HepG2 (cell line): ENCODE results near the gene MNT. TPM values are rescaled to one million over a fixed set of nuclear protein-coding genes. Genes with fewer than 3 reads are reported as not detected.

ENCODE experiments used
- ATAC-seq: fragments of 200-7000 bp; cut with Tn5 transposase; 3 replicates; pipeline ENCODE4 v1.9.1; 2020; ENCODE audit warnings: mild to moderate bottlenecking, moderate library complexity
- BruUV-seq: library from RNA; stranded (reverse); fragments of 400-500 nt; replicated peaks from 2 replicates; lab custom pipeline; 2021; lab: Mats Ljungman, UMichigan
- CTCF ChIA-PET: fragments of 300-600 bp; formaldehyde crosslinking; extraction: SDS; loops from one replicate; lab custom pipeline; 2021; ENCODE audit warnings: low total read pairs, inconsistent platforms, low intra/inter-chr PET ratio; lab: Yijun Ruan, JAX
- POLR2A ChIA-PET: fragments of 350-600 bp; sonication (Branson Sonifier 250); formaldehyde crosslinking; loops from one replicate; lab custom pipeline; 2020; ENCODE audit warnings: antibody characterized with exemption, inconsistent platforms; lab: Yijun Ruan, JAX
- DNase-seq: peaks from one replicate; pipeline ENCODE4 v3.0.0-alpha.2; 2015; ENCODE audit warnings: low spot score
- FAIRE-seq: peaks from 3 replicates; lab custom pipeline; 2011; peaks lifted over from hg19 to GRCh38; lab: Jason Lieb, UNC
- H2AFZ ChIP-seq: one replicate; pipeline ENCODE4 v1.6.1; 2011; ENCODE audit warnings: low read length, inconsistent platforms
- H3K27ac ChIP-seq: fragments of 300-600 bp; 3 replicates; pipeline ENCODE4 v1.8.0; 2011; ENCODE audit warnings: mixed run types, mild to moderate bottlenecking, mixed read lengths, low read length, inconsistent platforms; ENCODE audit not compliant: insufficient read depth; ENCODE audit errors: extremely low read length
- H3K27me3 ChIP-seq, 2 experiments: fragments of 200-600 bp in 1 of 2; 2 replicates in 1 of 2; 3 replicates in 1 of 2; pipeline versions ENCODE4 v1.6.0 to v1.8.0; 2011; ENCODE audit warnings: low read length in 2 of 2, mild to moderate bottlenecking in 2 of 2, moderate library complexity in 2 of 2, inconsistent platforms in 1 of 2; ENCODE audit not compliant: insufficient read depth in 2 of 2, control insufficient read depth in 1 of 2
- H3K36me3 ChIP-seq, 2 experiments: fragments of 200-600 bp in 1 of 2; replicated peaks in 1 of 2; 2 replicates in 1 of 2; 3 replicates in 1 of 2; pipeline versions ENCODE4 v1.5.1 to v1.8.0; 2011; ENCODE audit warnings: low read length in 2 of 2, inconsistent platforms in 1 of 2; ENCODE audit not compliant: insufficient read depth in 2 of 2, control insufficient read depth in 1 of 2
- H3K4me1 ChIP-seq: 2 replicates; pipeline ENCODE4 v1.5.1; 2012; ENCODE audit warnings: low read length, inconsistent platforms; ENCODE audit not compliant: insufficient read depth
- H3K4me2 ChIP-seq: 2 replicates; pipeline ENCODE4 v1.6.0; 2011; ENCODE audit warnings: low read depth, low read length, inconsistent platforms
- H3K4me3 ChIP-seq, 3 experiments: fragments of 200-600 bp in 1 of 3; sonication (generic), shearing (Covaris generic) in 1 of 3; replicated peaks in 1 of 3; 2 replicates each; pipeline ENCODE4 v1.5.1; 2011 to 2016; ENCODE audit warnings: low read length in 3 of 3, inconsistent platforms in 2 of 3, low read depth in 2 of 3, mild to moderate bottlenecking in 2 of 3, control low read depth in 1 of 3, mixed read lengths in 1 of 3; ENCODE audit not compliant: insufficient read depth in 1 of 3
- H3K79me2 ChIP-seq: one replicate; pipeline ENCODE4 v1.6.1; 2011; ENCODE audit warnings: low read length, inconsistent platforms; ENCODE audit not compliant: insufficient read depth
- H3K9ac ChIP-seq: 2 replicates; pipeline ENCODE4 v1.6.0; 2011; ENCODE audit warnings: mild to moderate bottlenecking, low read depth, low read length, inconsistent platforms; ENCODE audit not compliant: insufficient read depth
- H3K9me3 ChIP-seq: 2 replicates; pipeline ENCODE4 v1.5.1; 2012; ENCODE audit warnings: mild to moderate bottlenecking, low read length
- H4K20me1 ChIP-seq: 2 replicates; pipeline ENCODE4 v1.6.0; 2011; ENCODE audit warnings: inconsistent platforms, mild to moderate bottlenecking, low read length, moderate library complexity; ENCODE audit not compliant: insufficient read depth
- ATF5 ChIP-seq: sonication (generic); formaldehyde crosslinking; IDR thresholded peaks from 2 replicates; pipeline ENCODE4 v1.4.0; 2020; ENCODE audit warnings: mild to moderate bottlenecking, low read depth, missing genetic modification reagents
- ELF3 ChIP-seq: IDR thresholded peaks from 2 replicates; pipeline ENCODE4 v1.6.1; 2016; ENCODE audit warnings: missing genetic modification reagents, missing compliant biosample characterization
- HNRNPLL ChIP-seq: fragments of 200-400 bp; formaldehyde crosslinking; IDR thresholded peaks from 2 replicates; pipeline ENCODE4 v1.6.1; 2017; ENCODE audit warnings: mild to moderate bottlenecking, low read depth, low read length; ENCODE audit not compliant: poor library complexity, severe bottlenecking
- MAX ChIP-seq: IDR thresholded peaks from 2 replicates; pipeline ENCODE4 v1.6.1; 2012; ENCODE audit warnings: inconsistent platforms
- MBD4 ChIP-seq: IDR thresholded peaks from 2 replicates; pipeline ENCODE4 v1.6.1; 2012; ENCODE audit warnings: low read length, inconsistent platforms, borderline replicate concordance
- NBN ChIP-seq: fragments of 450-650 bp; conservative IDR thresholded peaks from 2 replicates; pipeline ENCODE4 v1.6.1; 2017
- PHF21A ChIP-seq: sonication (generic); formaldehyde crosslinking; IDR thresholded peaks from 2 replicates; pipeline ENCODE4 v1.5.0; 2020; ENCODE audit warnings: mild to moderate bottlenecking, missing genetic modification reagents
- RBM22 ChIP-seq: fragments of 200-400 bp; formaldehyde crosslinking; optimal IDR thresholded peaks from 2 replicates; pipeline ENCODE3; 2017; ENCODE audit warnings: mild to moderate bottlenecking, low read length, moderate library complexity
- RXRA ChIP-seq: sonication (generic); formaldehyde crosslinking; IDR thresholded peaks from 2 replicates; pipeline ENCODE4 v1.5.1; 2020; ENCODE audit warnings: missing genetic modification reagents
- SALL1 ChIP-seq: sonication (generic); formaldehyde crosslinking; IDR thresholded peaks from 2 replicates; pipeline ENCODE4 v1.8.0; 2022; ENCODE audit warnings: mild to moderate bottlenecking, missing genetic modification reagents
- SMAD1 ChIP-seq: sonication (generic); formaldehyde crosslinking; IDR thresholded peaks from 2 replicates; pipeline ENCODE4 v1.4.0; 2020; ENCODE audit warnings: missing genetic modification reagents, low read depth, mild to moderate bottlenecking, borderline replicate concordance
- SNAPC2 ChIP-seq: sonication (generic); formaldehyde crosslinking; IDR thresholded peaks from 2 replicates; pipeline ENCODE4 v1.8.1; 2022; ENCODE audit warnings: mild to moderate bottlenecking, missing genetic modification reagents
- SP1 ChIP-seq, 2 experiments: fragments of 450-650 bp in 1 of 2; sonication (generic) in 1 of 2; formaldehyde crosslinking in 1 of 2; IDR thresholded peaks; 2 replicates each; pipeline versions ENCODE4 v1.4.0 to v1.6.1; 2016 to 2020; ENCODE audit warnings: missing genetic modification reagents in 1 of 2
- ZFP82 ChIP-seq: sonication (generic); formaldehyde crosslinking; IDR thresholded peaks from 2 replicates; pipeline ENCODE4 v1.5.1; 2020; ENCODE audit warnings: mild to moderate bottlenecking, missing genetic modification reagents, borderline replicate concordance
- ZNF124 ChIP-seq: sonication (generic); formaldehyde crosslinking; IDR thresholded peaks from 2 replicates; pipeline ENCODE4 v1.4.0; 2020; ENCODE audit warnings: missing genetic modification reagents
- ZNF230 ChIP-seq: sonication (generic); formaldehyde crosslinking; IDR thresholded peaks from 2 replicates; pipeline ENCODE4 v1.4.0; 2020; ENCODE audit warnings: mild to moderate bottlenecking, missing genetic modification reagents
- ZNF350 ChIP-seq: sonication (generic); formaldehyde crosslinking; IDR thresholded peaks from 2 replicates; pipeline ENCODE4 v1.4.0; 2020; ENCODE audit warnings: mild to moderate bottlenecking, low read depth, missing genetic modification reagents, borderline replicate concordance
- ZNF430 ChIP-seq: sonication (generic); formaldehyde crosslinking; IDR thresholded peaks from 2 replicates; pipeline ENCODE4 v1.9.0; 2021; ENCODE audit warnings: mild to moderate bottlenecking, missing genetic modification reagents
- ZNF746 ChIP-seq: sonication (generic); formaldehyde crosslinking; IDR thresholded peaks from 2 replicates; pipeline ENCODE4 v1.8.0; 2022; ENCODE audit warnings: mild to moderate bottlenecking, missing genetic modification reagents
- ZNF770 ChIP-seq: sonication (generic); formaldehyde crosslinking; IDR thresholded peaks from 2 replicates; pipeline ENCODE4 v1.5.0; 2020; ENCODE audit warnings: mild to moderate bottlenecking, missing genetic modification reagents
- WGBS: methylation state at CpG from one replicate; pipeline ENCODE4 v1.1.6; 2017; ENCODE audit warnings: low lambda C conversion rate; 5-methylcytosine and 5-hydroxymethylcytosine counted together
- in situ Hi-C: cut with HindIII; loops from 2 replicates; pipeline ENCODE4 v1.10.0; 2017; ENCODE audit warnings: low pct_unique_long_range_greater_than_20kb; ENCODE audit not compliant: extremely low pct_ligation_motif_present
- intact Hi-C: fragments of 100-400 bp; cut with micrococcal nuclease; formaldehyde crosslinking; loops from one replicate; pipeline ENCODE4 v1.10.0; 2022; ENCODE audit not compliant: unreplicated experiment
- polyA plus RNA-seq, 8 experiments: library from polyadenylated mRNA; depleted of rRNA in 3 of 8; stranded (reverse) in 7 of 8; unstranded in 1 of 8; fragments of >200 nt; fragmentation: Illumina TruSeq in 4 of 8; extraction: Trizol in 4 of 8; gene quantifications; 2 replicates each; pipeline versions ENCODE4 v1.2.1 to v1.2.3, GENCODE V29; 2011 to 2016; ENCODE audit warnings: low read depth in 4 of 8, missing spikeins in 1 of 8, mixed read lengths in 1 of 8; ENCODE audit not compliant: insufficient read depth in 1 of 8
- total RNA-seq, 5 experiments: library from RNA; depleted of rRNA; stranded (reverse); fragments of >200 nt; fragmentation: Illumina TruSeq; extraction: Trizol; gene quantifications; 2 replicates each; pipeline ENCODE4 v1.2.3, GENCODE V29; 2016; ENCODE audit warnings: low read depth in 1 of 5

Gene MNT
- total and polyA plus RNA-seq, 2 of the 13 experiments (the other 11 are each of a cell fraction or from before 2014, with no cell fraction given): 2.1 to 3.5 TPM

- TF ChIP-seq SP1 (IDR thresholded peaks at IDR 0.05) (no peak), SP1 (CRISPR knock-in tag; IDR thresholded peaks at IDR 0.05) (no peak), HNRNPLL (no peak), ZNF124 (CRISPR knock-in tag) (no peak), ATF5 (CRISPR knock-in tag) (no peak), ZNF350 (CRISPR knock-in tag) (no peak), MAX (peak; percentile 33; the same call in 1 of the 2 replicates), SNAPC2 (CRISPR knock-in tag) (no peak)
Observed at GRCh38 chr17:2398655-2399571, 1.9 kb downstream of the MNT start (continued).

- Histone ChIP-seq H3K27ac (peak overlapping the region; percentile 100), H2AFZ (no peak overlapping the region), H3K9ac (peak overlapping the region; percentile 87), H3K79me2 (peaks cover 31% of the 10 kb centered on the region), H3K4me2 (peak overlapping the region; percentile 98), H4K20me1 (peaks cover 27% of the 10 kb centered on the region), H3K4me3 (peak overlapping the region; percentile 59 to 87 (median 81)), H3K27me3 (no peaks in the 10 kb centered on the region; a peak in 2 of 5 replicates), H3K9me3 (no peaks in the 10 kb centered on the region), H3K4me1 (peaks cover 47% of the 10 kb centered on the region), H3K36me3 (no peaks in the 10 kb centered on the region)
- BruUV-seq: no TSS peak
- ChIA-PET CTCF (interaction anchor here (0.6 kb wide), 1 partner anchor 533 kb away, joined by 3 read pairs; no protein-coding TSS in a partner anchor), POLR2A (interaction anchor here (1.6 to 3.0 kb wide), 6 partner anchors 13 to 403 kb away, joined by 4 to 19 read pairs (median 6); partner anchors contain the start of genes METTL16 and TSR1)
- DNase-seq (no peak), FAIRE-seq (no peak), ATAC-seq (no peak)
- 8% methylated on average over 7 of the region's 10 CpGs for WGBS
- in situ Hi-C loops: no loop called here
- intact Hi-C loops: no loop called here
- TF ChIP-seq SMAD1 (CRISPR knock-in tag) (0 out of 2 replicates have a peak, but pooled peaks have one; percentile 13), ELF3 (CRISPR knock-in tag) (no peak), ZNF770 (no peak), SALL1 (CRISPR knock-in tag) (0 out of 2 replicates have a peak, but pooled peaks have one; percentile 34), RBM22 (peak; percentile 16), RXRA (0 out of 2 replicates have a peak, but pooled peaks have one; percentile 2), ZFP82 (CRISPR knock-in tag) (no peak), PHF21A (CRISPR knock-in tag) (no peak; the same call in 1 of the 2 replicates), ZNF430 (CRISPR knock-in tag) (no peak), ZNF746 (CRISPR knock-in tag) (no peak), ZNF230 (CRISPR knock-in tag) (0 out of 2 replicates have a peak, but pooled peaks have one; percentile 32), MBD4 (no peak), NBN (no peak)
Observed at GRCh38 chr17:2398182-2398581, 2.7 kb downstream of the MNT start.
